ENCODE measurements around the gene ZNF281. TPM values are rescaled to one million over a fixed set of nuclear protein-coding genes. Genes with fewer than 3 reads are reported as not detected.

The ZNF281 gene
- total RNA-seq, 1 donor = 29.7 TPM

DNA sequence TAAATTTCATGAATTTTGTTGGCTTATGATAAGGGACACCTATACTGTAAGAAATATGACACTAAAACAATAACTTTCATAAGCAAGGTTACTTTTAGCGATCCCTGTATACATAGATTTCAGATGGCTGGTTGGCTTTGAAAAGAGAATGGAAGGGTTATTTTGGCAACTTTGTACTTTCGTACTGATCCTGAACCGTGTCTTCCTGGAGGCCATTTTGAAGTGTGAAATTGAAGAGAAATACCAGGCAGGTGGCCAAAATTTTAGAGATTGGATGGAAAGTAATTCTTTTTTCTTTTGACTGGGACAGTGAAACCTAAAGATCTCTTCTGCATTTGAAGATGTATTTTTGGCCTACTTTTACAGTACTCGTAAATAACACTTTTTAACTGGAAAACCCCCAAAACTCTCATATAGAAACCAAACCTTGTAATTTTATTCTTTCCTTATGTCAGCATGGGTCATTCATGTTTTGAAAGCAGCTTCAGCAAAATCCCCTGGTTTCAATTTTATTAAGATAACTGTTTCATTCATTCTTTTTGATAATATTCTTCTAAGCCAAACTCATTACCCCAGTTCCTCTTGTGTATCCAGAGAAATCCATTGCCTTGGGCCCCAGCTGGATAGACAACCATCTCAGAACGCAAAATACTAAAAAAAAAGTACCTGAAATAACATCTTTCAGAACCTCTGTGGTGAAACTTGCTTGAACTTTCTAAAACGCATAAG is 38.4 kb upstream of the ZNF281 start:
- DNase-seq (ENCODE audit: low read depth) = no peak
- H3K4me3 ChIP-seq (ENCODE audit: low read depth, low read length) = no peak overlapping the region
- TF ChIP-seq, protein P1, sequence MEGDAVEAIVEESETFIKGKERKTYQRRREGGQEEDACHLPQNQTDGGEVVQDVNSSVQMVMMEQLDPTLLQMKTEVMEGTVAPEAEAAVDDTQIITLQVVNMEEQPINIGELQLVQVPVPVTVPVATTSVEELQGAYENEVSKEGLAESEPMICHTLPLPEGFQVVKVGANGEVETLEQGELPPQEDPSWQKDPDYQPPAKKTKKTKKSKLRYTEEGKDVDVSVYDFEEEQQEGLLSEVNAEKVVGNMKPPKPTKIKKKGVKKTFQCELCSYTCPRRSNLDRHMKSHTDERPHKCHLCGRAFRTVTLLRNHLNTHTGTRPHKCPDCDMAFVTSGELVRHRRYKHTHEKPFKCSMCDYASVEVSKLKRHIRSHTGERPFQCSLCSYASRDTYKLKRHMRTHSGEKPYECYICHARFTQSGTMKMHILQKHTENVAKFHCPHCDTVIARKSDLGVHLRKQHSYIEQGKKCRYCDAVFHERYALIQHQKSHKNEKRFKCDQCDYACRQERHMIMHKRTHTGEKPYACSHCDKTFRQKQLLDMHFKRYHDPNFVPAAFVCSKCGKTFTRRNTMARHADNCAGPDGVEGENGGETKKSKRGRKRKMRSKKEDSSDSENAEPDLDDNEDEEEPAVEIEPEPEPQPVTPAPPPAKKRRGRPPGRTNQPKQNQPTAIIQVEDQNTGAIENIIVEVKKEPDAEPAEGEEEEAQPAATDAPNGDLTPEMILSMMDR (IDR thresholded peaks at IDR 0.05; ENCODE audit: insufficient read depth, low read length) = no peak

DNA sequence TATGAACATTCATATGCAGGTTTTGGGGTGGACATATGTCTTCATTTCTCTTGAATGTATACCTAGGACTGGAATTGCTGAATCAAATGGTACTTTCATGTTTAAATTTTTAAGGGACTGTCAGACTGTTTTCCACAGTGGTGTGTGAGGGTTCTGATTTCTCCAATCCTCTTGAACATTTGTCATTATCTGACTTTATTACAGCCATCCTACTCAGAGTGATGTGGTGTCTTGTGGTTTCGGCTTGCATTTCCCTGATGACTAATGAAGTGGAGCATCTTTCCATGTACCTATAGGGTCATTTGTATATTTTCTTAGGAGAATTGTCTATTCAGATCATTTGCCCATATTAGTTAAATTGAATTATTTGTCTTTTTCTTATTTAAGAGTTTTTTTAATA is 35.4 kb upstream of the ZNF281 start:
- no peak for DNase-seq (ENCODE audit: low read depth)
- TF ChIP-seq, protein P1 (IDR thresholded peaks at IDR 0.05; ENCODE audit: insufficient read depth, low read length) = no peak

DNA sequence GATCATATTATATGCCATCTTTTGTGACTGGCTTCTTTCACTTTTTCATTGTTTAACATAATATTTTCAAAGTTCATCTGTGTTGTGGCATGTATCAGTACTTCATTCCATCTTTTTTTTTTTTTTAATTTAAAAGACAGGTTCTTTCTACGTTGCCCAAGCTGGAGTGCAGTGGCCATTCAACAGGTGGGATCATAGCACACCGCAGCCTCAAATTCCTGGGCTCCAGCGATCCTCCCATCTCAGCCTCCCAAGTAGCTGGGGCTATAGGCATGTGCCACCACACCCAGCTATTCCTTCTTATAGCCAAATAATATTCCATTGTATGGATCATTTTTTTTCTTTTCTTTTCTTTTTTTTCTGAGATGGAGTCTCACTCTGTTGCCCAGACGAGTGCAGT is 34.6 kb upstream of the ZNF281 start:
- TF ChIP-seq, protein P1 (IDR thresholded peaks at IDR 0.05; ENCODE audit: insufficient read depth, low read length) = no peak
- no peak for DNase-seq (ENCODE audit: low read depth)
- no peak overlapping the region for H3K4me3 ChIP-seq (ENCODE audit: low read depth, low read length)

More for the DNA sequence above, 35.4 kb upstream of the ZNF281 start:
- no peak overlapping the region for H3K4me3 ChIP-seq (ENCODE audit: low read depth, low read length)

DNA sequence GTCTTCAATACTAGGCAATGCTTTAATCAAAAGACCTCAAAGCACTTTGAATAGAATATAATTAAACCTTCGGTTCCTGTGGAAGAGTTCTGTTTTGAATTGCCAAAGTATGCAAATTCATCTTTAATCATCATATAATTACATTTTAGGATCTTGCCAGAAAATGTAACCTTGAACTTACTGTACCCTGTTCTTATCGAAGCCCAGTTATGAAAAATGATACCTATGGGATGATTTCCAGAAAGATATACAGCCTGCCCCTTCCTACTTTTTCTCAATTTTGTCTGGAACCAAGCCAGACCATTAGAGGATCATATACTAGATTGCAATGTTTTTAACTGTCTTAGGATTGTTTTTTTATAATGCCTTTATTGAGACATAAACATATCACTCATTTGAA is 34.0 kb upstream of the ZNF281 start:
- TF ChIP-seq, protein P1 (IDR thresholded peaks at IDR 0.05; ENCODE audit: insufficient read depth, low read length) = no peak
- no peak overlapping the region for H3K4me3 ChIP-seq (ENCODE audit: low read depth, low read length)
- no peak for DNase-seq (ENCODE audit: low read depth)

DNA sequence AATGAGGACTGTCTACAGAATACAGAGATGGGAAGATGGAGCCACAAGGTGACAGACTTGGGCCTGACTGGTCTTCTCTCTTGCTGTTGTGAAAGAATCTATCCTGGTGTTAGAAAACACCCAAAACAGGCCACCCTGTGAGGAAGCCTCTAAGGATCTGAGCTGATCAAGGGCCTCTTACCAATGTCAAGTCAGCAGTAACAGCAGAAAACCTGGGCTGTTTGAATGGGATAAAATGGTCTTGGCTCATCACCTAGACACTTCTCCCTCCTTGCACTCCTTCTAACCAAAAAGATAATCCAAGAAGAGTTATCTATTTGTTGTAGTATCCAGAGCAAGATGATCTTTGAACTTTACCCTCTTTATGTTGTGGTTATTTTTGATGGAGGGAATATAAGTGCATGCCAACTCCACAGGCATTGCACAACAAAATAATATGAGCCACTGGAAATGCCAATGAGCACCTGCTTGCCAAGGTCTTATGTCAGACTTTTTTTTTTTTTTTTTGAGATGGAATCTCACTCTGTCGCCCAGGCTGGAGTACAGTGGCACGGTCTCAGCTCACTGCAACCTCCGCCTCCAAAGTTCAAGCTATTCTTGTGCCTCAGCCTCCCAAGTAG is 32.8 kb upstream of the ZNF281 start:
- no peak for DNase-seq (ENCODE audit: low read depth)
- TF ChIP-seq, protein P1 (IDR thresholded peaks at IDR 0.05; ENCODE audit: insufficient read depth, low read length) = no peak
- H3K4me3 ChIP-seq (ENCODE audit: low read depth, low read length) = no peak overlapping the region

DNA sequence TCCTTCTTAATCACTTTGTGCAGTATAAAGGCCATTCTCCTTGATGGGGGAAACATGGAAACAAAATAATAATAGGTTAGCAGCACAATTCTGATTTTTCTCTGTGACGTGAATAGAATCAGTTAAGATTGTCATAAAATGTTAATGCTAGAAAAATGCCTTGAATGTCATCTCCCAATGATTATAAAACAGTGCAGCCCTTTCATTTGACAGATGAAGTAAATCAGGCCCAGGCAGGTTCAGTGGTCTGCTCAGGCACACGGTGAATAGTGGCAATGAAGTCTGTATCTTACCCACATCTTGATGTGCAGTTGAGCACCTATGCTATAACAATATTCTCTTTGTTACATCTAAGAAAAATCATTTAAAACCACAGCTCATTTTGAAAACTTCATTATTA is 32.2 kb upstream of the ZNF281 start:
- no peak overlapping the region for H3K4me3 ChIP-seq (ENCODE audit: low read depth, low read length)

More for the DNA sequence above, 32.2 kb upstream of the ZNF281 start:
- TF ChIP-seq, protein P1 (IDR thresholded peaks at IDR 0.05; ENCODE audit: insufficient read depth, low read length) = no peak
- DNase-seq (ENCODE audit: low read depth) = no peak

Measured in fibroblast of the aortic adventitia (primary cell).